ENCODE data around the gene SIGMAR1. TPM values are rescaled to one million over a fixed set of nuclear protein-coding genes. Genes with fewer than 3 reads are reported as not detected.
A peak's percentile ranks its signal among the peaks of the same experiment; 100 is the strongest.

The SIGMAR1 gene
- total RNA-seq, 1 experiment from 2014 or later, result 94.0 TPM

- in situ Hi-C loops (cut with HindIII; ENCODE audit: low pct_unique_long_range_greater_than_20kb, low sequenced_read_pairs), result no loop called here
- DNase-seq (ENCODE audit: low read depth, low spot score), result no peak
These were observed 22.1 kb upstream of the SIGMAR1 start for GRCh38 chr9:34659592-34660253.

- no peak for DNase-seq (ENCODE audit: low read depth, low spot score)
- in situ Hi-C loops (cut with HindIII; ENCODE audit: low pct_unique_long_range_greater_than_20kb, low sequenced_read_pairs), result no loop called here
These were observed 20.9 kb upstream of the SIGMAR1 start for GRCh38 chr9:34658461-34658860.

GRCh38 chr9:34656992-34657391 is 19.4 kb upstream of the SIGMAR1 start:
- in situ Hi-C loops (cut with HindIII; ENCODE audit: low pct_unique_long_range_greater_than_20kb, low sequenced_read_pairs), result no loop called here
- no peak for DNase-seq (ENCODE audit: low read depth, low spot score)

- no peak for DNase-seq (ENCODE audit: low read depth, low spot score)
- in situ Hi-C loops (cut with HindIII; ENCODE audit: low pct_unique_long_range_greater_than_20kb, low sequenced_read_pairs), result no loop called here
These were observed 17.8 kb upstream of the SIGMAR1 start for GRCh38 chr9:34655394-34655793.

- in situ Hi-C loops (cut with HindIII; ENCODE audit: low pct_unique_long_range_greater_than_20kb, low sequenced_read_pairs), result no loop called here
- no peak for DNase-seq (ENCODE audit: low read depth, low spot score)
These were observed 16.9 kb upstream of the SIGMAR1 start for GRCh38 chr9:34654323-34655051.

- peak; percentile 40 for DNase-seq (ENCODE audit: low read depth, low spot score)
- in situ Hi-C loops (cut with HindIII; ENCODE audit: low pct_unique_long_range_greater_than_20kb, low sequenced_read_pairs), result no loop called here
These were observed 15.8 kb upstream of the SIGMAR1 start for GRCh38 chr9:34653151-34654072.

GRCh38 chr9:34652602-34653000 is 15.0 kb upstream of the SIGMAR1 start:
- in situ Hi-C loops (cut with HindIII; ENCODE audit: low pct_unique_long_range_greater_than_20kb, low sequenced_read_pairs), result no loop called here
- no peak for DNase-seq (ENCODE audit: low read depth, low spot score)

- in situ Hi-C loops (cut with HindIII; ENCODE audit: low pct_unique_long_range_greater_than_20kb, low sequenced_read_pairs), result no loop called here
- peak; percentile 70 for DNase-seq (ENCODE audit: low read depth, low spot score)
These were observed 14.5 kb upstream of the SIGMAR1 start, which contains the start of gene IL11RA for GRCh38 chr9:34651876-34652601. TSS of gene IL11RA (plus strand) at chr9:34652185. CDS start at chr9:34655218, 3,033 bp downstream.

- DNase-seq (ENCODE audit: low read depth, low spot score), result no peak
These were observed 13.7 kb upstream of the SIGMAR1 start for GRCh38 chr9:34651321-34651720.

GRCh38 chr9:34650816-34651215 is 13.2 kb upstream of the SIGMAR1 start:
- DNase-seq (ENCODE audit: low read depth, low spot score), result no peak
- in situ Hi-C loops (cut with HindIII; ENCODE audit: low pct_unique_long_range_greater_than_20kb, low sequenced_read_pairs), result no loop called here

More at GRCh38 chr9:34651321-34651720, 13.7 kb upstream of the SIGMAR1 start:
- in situ Hi-C loops (cut with HindIII; ENCODE audit: low pct_unique_long_range_greater_than_20kb, low sequenced_read_pairs), result no loop called here

- in situ Hi-C loops (cut with HindIII; ENCODE audit: low pct_unique_long_range_greater_than_20kb, low sequenced_read_pairs), result no loop called here
- no peak for DNase-seq (ENCODE audit: low read depth, low spot score)
These were observed 11.1 kb upstream of the SIGMAR1 start for GRCh38 chr9:34648673-34649072.

- in situ Hi-C loops (cut with HindIII; ENCODE audit: low pct_unique_long_range_greater_than_20kb, low sequenced_read_pairs), result no loop called here
- DNase-seq (ENCODE audit: low read depth, low spot score), result no peak
These were observed 10.1 kb upstream of the SIGMAR1 start for GRCh38 chr9:34647651-34648050.

- no peak for DNase-seq (ENCODE audit: low read depth, low spot score)
- in situ Hi-C loops (cut with HindIII; ENCODE audit: low pct_unique_long_range_greater_than_20kb, low sequenced_read_pairs), result no loop called here
These were observed 9.5 kb upstream of the SIGMAR1 start for GRCh38 chr9:34647084-34647403.

- in situ Hi-C loops (cut with HindIII; ENCODE audit: low pct_unique_long_range_greater_than_20kb, low sequenced_read_pairs), result no loop called here
- peak; percentile 78 for DNase-seq (ENCODE audit: low read depth, low spot score)
These were observed 8.9 kb upstream of the SIGMAR1 start, which contains the start of gene GALT for GRCh38 chr9:34646211-34647083. TSS of gene GALT (plus strand) at chr9:34646675. CDS start at chr9:34646705, 30 bp downstream.

GRCh38 chr9:34644766-34645314 is 7.3 kb upstream of the SIGMAR1 start:
- in situ Hi-C loops (cut with HindIII; ENCODE audit: low pct_unique_long_range_greater_than_20kb, low sequenced_read_pairs), result no loop called here
- DNase-seq (ENCODE audit: low read depth, low spot score), result no peak

- in situ Hi-C loops (cut with HindIII; ENCODE audit: low pct_unique_long_range_greater_than_20kb, low sequenced_read_pairs), result no loop called here
These were observed 5.1 kb upstream of the SIGMAR1 start for GRCh38 chr9:34642679-34643078.

More at GRCh38 chr9:34642679-34643078, 5.1 kb upstream of the SIGMAR1 start:
- DNase-seq (ENCODE audit: low read depth, low spot score), result peak; percentile 83
